ENCODE results near the gene NEO1. TPM values are rescaled to one million over a fixed set of nuclear protein-coding genes. Genes with fewer than 3 reads are reported as not detected.

The NEO1 gene
- total and polyA plus RNA-seq, 2 of the 13 experiments (the other 11 are each of a cell fraction or from before 2014, with no cell fraction given) = 8.4 to 11.0 TPM

DNA sequence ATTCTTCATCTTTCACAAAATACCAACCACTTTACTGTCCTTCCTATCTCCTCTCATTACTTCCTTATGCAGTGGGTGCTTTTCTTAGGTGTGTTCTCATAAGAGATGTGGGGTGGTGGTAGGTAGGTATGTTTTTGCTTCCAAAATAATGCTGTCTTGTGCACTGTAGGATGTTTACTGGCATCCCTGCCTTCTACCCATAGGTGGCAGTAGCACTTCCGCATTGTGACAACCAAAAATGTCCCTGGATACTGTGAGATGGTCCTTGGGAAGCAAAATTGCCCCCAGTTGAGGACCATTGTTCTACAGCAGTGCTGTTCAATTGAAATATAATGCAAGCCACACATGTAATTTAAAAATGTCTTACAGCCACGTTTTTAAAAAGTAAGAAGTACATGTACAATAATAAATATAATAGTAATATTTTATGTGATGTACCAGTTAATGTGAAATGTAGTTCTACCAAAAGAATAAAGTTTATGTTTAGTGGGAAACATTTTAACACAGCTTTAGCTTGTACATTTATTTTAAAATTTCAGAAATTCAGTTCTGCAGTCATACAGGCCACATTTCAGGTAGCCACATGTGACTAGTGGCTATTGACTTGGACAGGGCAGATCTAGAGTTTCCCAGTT is 75.2 kb downstream of the NEO1 start:
- no peaks in the 10 kb centered on the region for H3K9me3 ChIP-seq (ENCODE audit: low read length)
- H3K9ac ChIP-seq (ENCODE audit: insufficient read depth, low read depth, low read length) = no peak overlapping the region
- H3K27ac ChIP-seq (ENCODE audit: extremely low read length, insufficient read depth, low read length) = no peak overlapping the region
- in situ Hi-C loops (cut with HindIII; ENCODE audit: extremely low pct_ligation_motif_present, low pct_unique_long_range_greater_than_20kb) (no loop called here), intact Hi-C loops (cut with micrococcal nuclease; ENCODE audit: unreplicated experiment) (loop anchor here (1.0 kb wide), 1 partner anchor 114 kb away; no protein-coding TSS in a partner anchor)
- POLR2A ChIA-PET = no interaction called here
- H3K79me2 ChIP-seq (ENCODE audit: insufficient read depth, low read length) = no peaks in the 10 kb centered on the region
- no peaks in the 10 kb centered on the region for H3K27me3 ChIP-seq (ENCODE audit: control insufficient read depth in 1 of 2, insufficient read depth in 2 of 2, low read length in 2 of 2)
- DNase-seq (ENCODE audit: low spot score) = peak; percentile 33
- H2AFZ ChIP-seq (ENCODE audit: low read length) = no peak overlapping the region
- CTCF ChIA-PET (ENCODE audit: low intra/inter-chr PET ratio, low total read pairs) = no interaction called here
- H3K4me2 ChIP-seq (ENCODE audit: low read depth, low read length) = no peak overlapping the region
- H4K20me1 ChIP-seq (ENCODE audit: insufficient read depth, low read length) = no peaks in the 10 kb centered on the region
- FAIRE-seq = peak; percentile 51
- BruUV-seq (replicated peaks) = no TSS peak
- no peaks in the 10 kb centered on the region for H3K4me1 ChIP-seq (ENCODE audit: insufficient read depth, low read length)
- ATAC-seq = peak; percentile 81
- 67% methylated on average over 2 of the region's 2 CpGs for WGBS (ENCODE audit: low lambda C conversion rate)
- H3K4me3 ChIP-seq (replicated peaks in 1 of 3; ENCODE audit: insufficient read depth in 1 of 3, low read depth in 2 of 3, low read length in 3 of 3) = no peak overlapping the region
- no peaks in the 10 kb centered on the region for H3K36me3 ChIP-seq (replicated peaks in 1 of 2; ENCODE audit: control insufficient read depth in 1 of 2, insufficient read depth in 2 of 2, low read length in 2 of 2)
- TF ChIP-seq FOXA1 (IDR thresholded peaks at IDR 0.05) (no peak), FOXA1 (CRISPR knock-in tag; IDR thresholded peaks at IDR 0.05) (peak; percentile 43; the same call in 1 of the 2 replicates), GABPB1 (CRISPR knock-in tag; IDR thresholded peaks at IDR 0.05) (peak; percentile 17; the same call in 1 of the 2 replicates), ZMYM4 (CRISPR knock-in tag; IDR thresholded peaks at IDR 0.05) (0 out of 2 replicates have a peak, but pooled peaks have one; percentile 13), ZNF713 (CRISPR knock-in tag; IDR thresholded peaks at IDR 0.05) (no peak), ZC3H13 (CRISPR knock-in tag; IDR thresholded peaks at IDR 0.05) (no peak), MZF1 (CRISPR knock-in tag; IDR thresholded peaks at IDR 0.05; ENCODE audit: borderline replicate concordance) (no peak)
- TF ChIP-seq, protein P1, sequence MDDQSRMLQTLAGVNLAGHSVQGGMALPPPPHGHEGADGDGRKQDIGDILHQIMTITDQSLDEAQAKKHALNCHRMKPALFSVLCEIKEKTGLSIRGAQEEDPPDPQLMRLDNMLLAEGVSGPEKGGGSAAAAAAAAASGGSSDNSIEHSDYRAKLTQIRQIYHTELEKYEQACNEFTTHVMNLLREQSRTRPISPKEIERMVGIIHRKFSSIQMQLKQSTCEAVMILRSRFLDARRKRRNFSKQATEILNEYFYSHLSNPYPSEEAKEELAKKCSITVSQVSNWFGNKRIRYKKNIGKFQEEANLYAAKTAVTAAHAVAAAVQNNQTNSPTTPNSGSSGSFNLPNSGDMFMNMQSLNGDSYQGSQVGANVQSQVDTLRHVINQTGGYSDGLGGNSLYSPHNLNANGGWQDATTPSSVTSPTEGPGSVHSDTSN (CRISPR knock-in tag; IDR thresholded peaks at IDR 0.05; ENCODE audit: borderline replicate concordance) = no peak
- TF ChIP-seq, protein P2, sequence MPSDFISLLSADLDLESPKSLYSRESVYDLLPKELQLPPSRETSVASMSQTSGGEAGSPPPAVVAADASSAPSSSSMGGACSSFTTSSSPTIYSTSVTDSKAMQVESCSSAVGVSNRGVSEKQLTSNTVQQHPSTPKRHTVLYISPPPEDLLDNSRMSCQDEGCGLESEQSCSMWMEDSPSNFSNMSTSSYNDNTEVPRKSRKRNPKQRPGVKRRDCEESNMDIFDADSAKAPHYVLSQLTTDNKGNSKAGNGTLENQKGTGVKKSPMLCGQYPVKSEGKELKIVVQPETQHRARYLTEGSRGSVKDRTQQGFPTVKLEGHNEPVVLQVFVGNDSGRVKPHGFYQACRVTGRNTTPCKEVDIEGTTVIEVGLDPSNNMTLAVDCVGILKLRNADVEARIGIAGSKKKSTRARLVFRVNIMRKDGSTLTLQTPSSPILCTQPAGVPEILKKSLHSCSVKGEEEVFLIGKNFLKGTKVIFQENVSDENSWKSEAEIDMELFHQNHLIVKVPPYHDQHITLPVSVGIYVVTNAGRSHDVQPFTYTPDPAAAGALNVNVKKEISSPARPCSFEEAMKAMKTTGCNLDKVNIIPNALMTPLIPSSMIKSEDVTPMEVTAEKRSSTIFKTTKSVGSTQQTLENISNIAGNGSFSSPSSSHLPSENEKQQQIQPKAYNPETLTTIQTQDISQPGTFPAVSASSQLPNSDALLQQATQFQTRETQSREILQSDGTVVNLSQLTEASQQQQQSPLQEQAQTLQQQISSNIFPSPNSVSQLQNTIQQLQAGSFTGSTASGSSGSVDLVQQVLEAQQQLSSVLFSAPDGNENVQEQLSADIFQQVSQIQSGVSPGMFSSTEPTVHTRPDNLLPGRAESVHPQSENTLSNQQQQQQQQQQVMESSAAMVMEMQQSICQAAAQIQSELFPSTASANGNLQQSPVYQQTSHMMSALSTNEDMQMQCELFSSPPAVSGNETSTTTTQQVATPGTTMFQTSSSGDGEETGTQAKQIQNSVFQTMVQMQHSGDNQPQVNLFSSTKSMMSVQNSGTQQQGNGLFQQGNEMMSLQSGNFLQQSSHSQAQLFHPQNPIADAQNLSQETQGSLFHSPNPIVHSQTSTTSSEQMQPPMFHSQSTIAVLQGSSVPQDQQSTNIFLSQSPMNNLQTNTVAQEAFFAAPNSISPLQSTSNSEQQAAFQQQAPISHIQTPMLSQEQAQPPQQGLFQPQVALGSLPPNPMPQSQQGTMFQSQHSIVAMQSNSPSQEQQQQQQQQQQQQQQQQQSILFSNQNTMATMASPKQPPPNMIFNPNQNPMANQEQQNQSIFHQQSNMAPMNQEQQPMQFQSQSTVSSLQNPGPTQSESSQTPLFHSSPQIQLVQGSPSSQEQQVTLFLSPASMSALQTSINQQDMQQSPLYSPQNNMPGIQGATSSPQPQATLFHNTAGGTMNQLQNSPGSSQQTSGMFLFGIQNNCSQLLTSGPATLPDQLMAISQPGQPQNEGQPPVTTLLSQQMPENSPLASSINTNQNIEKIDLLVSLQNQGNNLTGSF (CRISPR knock-in tag; IDR thresholded peaks at IDR 0.05) = no peak
